A673 (cell line): Measurements from ENCODE around the gene ADARB2. TPM values are rescaled to one million over a fixed set of nuclear protein-coding genes. Genes with fewer than 3 reads are reported as not detected.

Experiments used
- BruUV-seq: library from RNA; stranded (reverse); fragments of 400-500 nt; replicated peaks from 2 replicates; lab custom pipeline; 2021; lab: Mats Ljungman, UMichigan
- CTCF ChIA-PET: fragments of 300-600 bp; sonication (Branson Sonifier 250); formaldehyde crosslinking; loops from one replicate; lab custom pipeline; 2022; ENCODE audit warnings: antibody characterized with exemption; lab: Charles Lee
- POLR2A ChIA-PET: fragments of 300-600 bp; sonication (Branson Sonifier 250); formaldehyde crosslinking; loops from one replicate; lab custom pipeline; 2022; ENCODE audit warnings: antibody characterized with exemption; ENCODE audit not compliant: low non-redundant PET; lab: Charles Lee
- DNase-seq: peaks from one replicate; pipeline ENCODE4 v3.0.0-alpha.2; 2015; ENCODE audit warnings: low spot score
- H3K27ac ChIP-seq: fragments of 200-600 bp; sonication (generic); 2 replicates; pipeline ENCODE4 v1.5.1; 2016; ENCODE audit warnings: mixed run types, low read depth, mild to moderate bottlenecking, mixed read lengths, antibody characterized with exemption, low read length; ENCODE audit not compliant: poor library complexity, severe bottlenecking
- H3K27me3 ChIP-seq: fragments of 200-600 bp; sonication (generic); replicated peaks from 2 replicates; pipeline ENCODE4 v1.6.1; 2017; ENCODE audit warnings: mixed run types, low read depth, mild to moderate bottlenecking, mixed read lengths, antibody characterized with exemption, low read length; ENCODE audit not compliant: insufficient read depth, poor library complexity
- H3K36me3 ChIP-seq: fragments of 200-600 bp; sonication (generic); 2 replicates; pipeline ENCODE4 v1.6.1; 2016; ENCODE audit warnings: mixed run types, mild to moderate bottlenecking, mixed read lengths, antibody characterized with exemption, low read length; ENCODE audit not compliant: insufficient read depth, poor library complexity, severe bottlenecking
- H3K4me1 ChIP-seq: fragments of 200-600 bp; sonication (generic); 2 replicates; pipeline ENCODE4 v1.6.1; 2017; ENCODE audit warnings: mixed run types, mild to moderate bottlenecking, mixed read lengths, antibody characterized with exemption, low read length; ENCODE audit not compliant: insufficient read depth, poor library complexity, severe bottlenecking
- H3K4me3 ChIP-seq: fragments of 200-600 bp; sonication (generic); 2 replicates; pipeline ENCODE4 v1.5.1; 2016; ENCODE audit warnings: low read depth, mixed run types, mild to moderate bottlenecking, mixed read lengths, low read length; ENCODE audit not compliant: poor library complexity, severe bottlenecking
- H3K9me3 ChIP-seq: fragments of 200-600 bp; sonication (generic); 2 replicates; pipeline ENCODE4 v1.6.1; 2016; ENCODE audit warnings: mixed run types, low read depth, mild to moderate bottlenecking, mixed read lengths, antibody characterized with exemption, low read length; ENCODE audit not compliant: poor library complexity, severe bottlenecking
- EZH2 ChIP-seq: fragments of 200-600 bp; sonication (generic); IDR thresholded peaks from 2 replicates; pipeline ENCODE4 v1.6.1; 2017; ENCODE audit warnings: borderline replicate concordance, low read depth, mild to moderate bottlenecking, mixed read lengths, antibody characterized with exemption, low read length; ENCODE audit not compliant: poor library complexity, severe bottlenecking
- intact Hi-C: fragments of 100-400 bp; cut with micrococcal nuclease; formaldehyde crosslinking; loops from one replicate; pipeline ENCODE4 v1.10.0; 2022; ENCODE audit not compliant: unreplicated experiment
- total RNA-seq: library from RNA; stranded (reverse); gene quantifications from 2 replicates; pipeline ENCODE4 v1.2.3, GENCODE V29; 2021
- TF ChIP-seq, protein P1 (sequence below): fragments of 300-800, 200-600 bp; sonication (generic); conservative IDR thresholded peaks from 2 replicates; pipeline ENCODE4 v1.5.1; 2017; ENCODE audit warnings: low read depth, mild to moderate bottlenecking, antibody characterized with exemption, low read length, moderate library complexity, mixed read lengths

The ADARB2 gene
- total RNA-seq, 1 experiment from 2014 or later: not detected

DNA sequence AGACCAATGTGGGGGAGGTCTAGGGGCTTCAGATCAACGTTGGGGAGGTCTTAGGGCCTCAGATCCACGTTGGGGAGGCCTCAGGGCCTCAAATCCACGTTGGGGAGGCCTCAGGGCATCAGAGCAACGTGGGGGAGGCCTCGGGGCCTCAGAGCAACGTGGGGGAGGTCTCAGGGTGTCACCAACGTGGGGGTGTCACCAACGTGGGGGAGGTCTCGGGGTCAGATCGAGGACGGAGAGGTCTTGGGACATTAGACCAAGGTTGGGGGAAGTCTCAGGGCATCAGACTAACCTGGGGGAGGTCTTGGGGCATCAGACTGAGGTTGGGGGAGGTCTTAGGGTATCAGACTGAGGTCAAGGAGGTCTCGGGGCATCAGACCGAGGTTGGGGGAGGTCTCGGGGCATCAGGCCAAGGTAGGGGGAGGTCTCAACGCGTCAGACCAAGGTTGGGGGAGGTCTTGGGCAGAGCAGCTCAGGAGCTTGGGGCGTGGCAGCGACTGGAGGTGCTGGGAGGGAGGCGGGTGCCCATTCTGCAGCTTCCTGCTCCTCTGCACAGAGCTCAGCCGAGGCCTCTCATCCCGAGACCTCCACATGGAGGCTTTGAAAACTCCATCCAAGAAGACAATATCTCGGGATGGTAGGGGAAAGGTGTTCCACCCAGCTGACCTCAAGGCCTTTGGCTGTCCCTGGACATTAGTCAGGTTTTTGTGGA lies 521.3 kb downstream of the ADARB2 start:
- Histone ChIP-seq H3K36me3 (no peaks in the 10 kb centered on the region), H3K9me3 (no peaks in the 10 kb centered on the region), H3K4me3 (no peak overlapping the region), H3K27ac (no peak overlapping the region), H3K27me3 (peaks cover 7% of the 10 kb centered on the region), H3K4me1 (no peaks in the 10 kb centered on the region)
- intact Hi-C loops: no loop called here
- no peak for TF ChIP-seq EZH2
- TF ChIP-seq, protein P1, sequence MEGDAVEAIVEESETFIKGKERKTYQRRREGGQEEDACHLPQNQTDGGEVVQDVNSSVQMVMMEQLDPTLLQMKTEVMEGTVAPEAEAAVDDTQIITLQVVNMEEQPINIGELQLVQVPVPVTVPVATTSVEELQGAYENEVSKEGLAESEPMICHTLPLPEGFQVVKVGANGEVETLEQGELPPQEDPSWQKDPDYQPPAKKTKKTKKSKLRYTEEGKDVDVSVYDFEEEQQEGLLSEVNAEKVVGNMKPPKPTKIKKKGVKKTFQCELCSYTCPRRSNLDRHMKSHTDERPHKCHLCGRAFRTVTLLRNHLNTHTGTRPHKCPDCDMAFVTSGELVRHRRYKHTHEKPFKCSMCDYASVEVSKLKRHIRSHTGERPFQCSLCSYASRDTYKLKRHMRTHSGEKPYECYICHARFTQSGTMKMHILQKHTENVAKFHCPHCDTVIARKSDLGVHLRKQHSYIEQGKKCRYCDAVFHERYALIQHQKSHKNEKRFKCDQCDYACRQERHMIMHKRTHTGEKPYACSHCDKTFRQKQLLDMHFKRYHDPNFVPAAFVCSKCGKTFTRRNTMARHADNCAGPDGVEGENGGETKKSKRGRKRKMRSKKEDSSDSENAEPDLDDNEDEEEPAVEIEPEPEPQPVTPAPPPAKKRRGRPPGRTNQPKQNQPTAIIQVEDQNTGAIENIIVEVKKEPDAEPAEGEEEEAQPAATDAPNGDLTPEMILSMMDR: no peak
- ChIA-PET CTCF (no interaction called here), POLR2A (no interaction called here)
- no TSS peak for BruUV-seq
- DNase-seq: no peak

DNA sequence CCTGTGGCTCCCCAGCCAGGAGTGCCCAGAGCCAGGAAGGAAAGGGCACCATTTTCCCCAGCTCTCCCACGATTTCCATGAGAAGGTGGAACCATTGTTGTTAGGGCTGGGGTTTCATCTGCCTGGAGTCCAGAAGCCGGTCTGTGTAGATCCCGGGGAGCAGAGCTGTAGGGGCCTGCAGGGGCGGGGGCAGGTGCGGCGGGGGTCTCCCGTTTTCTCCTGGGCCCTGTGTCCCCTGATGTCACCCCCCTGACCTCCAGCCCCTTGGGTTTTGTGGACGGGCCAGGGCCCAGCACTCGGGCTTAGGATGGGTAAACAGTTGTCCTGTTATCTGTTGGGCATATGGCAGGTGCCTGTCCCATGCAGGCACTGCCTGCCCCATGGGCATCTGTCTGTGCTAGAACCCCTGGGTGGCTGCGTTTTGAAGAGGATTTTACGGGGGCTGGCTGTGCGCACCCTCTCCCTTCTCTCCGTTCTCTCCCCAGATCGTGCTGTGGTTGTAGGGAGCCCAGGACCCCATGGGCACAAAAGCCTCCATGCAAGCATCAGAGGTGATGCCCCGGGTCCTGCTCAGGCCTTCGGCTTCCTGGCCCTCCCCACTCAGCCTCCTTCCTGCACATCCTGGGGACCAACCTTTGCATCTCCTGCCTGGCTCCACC lies 522.3 kb downstream of the ADARB2 start:
- Histone ChIP-seq H3K27me3 (peaks cover 10% of the 10 kb centered on the region), H3K4me3 (no peak overlapping the region), H3K9me3 (no peaks in the 10 kb centered on the region), H3K27ac (no peak overlapping the region), H3K36me3 (no peaks in the 10 kb centered on the region), H3K4me1 (no peaks in the 10 kb centered on the region)
- TF ChIP-seq, protein P1: no peak
- intact Hi-C loops: no loop called here
- CTCF ChIA-PET: no interaction called here
- no peak for DNase-seq
- no TSS peak for BruUV-seq
- POLR2A ChIA-PET: no interaction called here

DNA sequence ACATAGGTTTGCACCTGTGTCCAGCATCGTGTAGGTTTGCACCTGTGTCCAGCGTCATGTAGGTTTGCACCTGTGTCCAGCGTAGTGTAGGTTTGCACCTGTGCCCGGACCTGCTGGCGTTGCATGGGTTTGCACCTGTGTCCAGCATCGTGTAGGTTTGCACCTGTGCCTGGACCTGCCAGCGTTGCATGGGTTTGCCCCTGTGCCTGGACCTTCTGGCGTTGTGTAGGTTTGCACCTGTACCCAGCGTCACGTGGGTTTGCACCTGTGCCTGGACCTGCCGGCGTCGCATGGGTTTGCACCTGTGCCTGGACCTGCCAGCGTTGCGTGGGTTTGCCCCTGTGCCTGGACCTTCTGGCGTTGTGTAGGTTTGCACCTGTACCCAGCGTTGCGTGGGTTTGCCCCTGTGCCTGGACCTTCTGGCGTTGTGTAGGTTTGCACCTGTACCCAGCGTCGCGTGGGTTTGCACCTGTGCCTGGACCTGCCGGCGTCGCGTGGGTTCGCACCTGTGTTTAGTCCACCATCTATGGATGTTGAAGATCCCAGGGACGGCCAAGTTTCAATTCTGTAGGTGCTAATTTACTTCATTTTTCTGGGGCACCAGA lies 523.2 kb downstream of the ADARB2 start:
- Histone ChIP-seq H3K9me3 (no peaks in the 10 kb centered on the region), H3K27me3 (peaks cover 10% of the 10 kb centered on the region), H3K4me3 (no peak overlapping the region), H3K4me1 (no peaks in the 10 kb centered on the region), H3K27ac (no peak overlapping the region), H3K36me3 (no peaks in the 10 kb centered on the region)
- CTCF ChIA-PET: no interaction called here
- POLR2A ChIA-PET: no interaction called here
- BruUV-seq: no TSS peak
- no peak for DNase-seq
- intact Hi-C loops: no loop called here
- TF ChIP-seq EZH2: no peak
- TF ChIP-seq, protein P1: no peak
